WTC11 (cell line): ENCODE measurements around the gene MX1. TPM values are rescaled to one million over a fixed set of nuclear protein-coding genes. Genes with fewer than 3 reads are reported as not detected.

Experiments used
- ATAC-seq: fragments of 200-7000 bp; cut with Tn5 transposase; 2 replicates; pipeline ENCODE4 v1.10.0; 2021; ENCODE audit warnings: mild to moderate bottlenecking, moderate library complexity
- CTCF ChIA-PET: fragments of 300-600 bp; sonication (Branson Sonifier 250); formaldehyde crosslinking; loops from one replicate; lab custom pipeline; 2021; ENCODE audit warnings: antibody characterized with exemption; lab: Charles Lee
- POLR2A ChIA-PET: fragments of 350-600 bp; sonication (Branson Sonifier 250); formaldehyde crosslinking; loops from one replicate; lab custom pipeline; 2021; ENCODE audit warnings: antibody characterized with exemption; lab: Charles Lee
- DNase-seq: peaks from one replicate; pipeline ENCODE4 v3.0.0; 2021; ENCODE audit warnings: low spot score
- H3K27ac Mint-ChIP-seq: 2 replicates; pipeline ENCODE4 v1.8.0; 2021; ENCODE audit warnings: mixed read lengths
- H3K27me3 Mint-ChIP-seq: 2 replicates; pipeline ENCODE4 v1.8.0; 2021; ENCODE audit warnings: low read depth, mild to moderate bottlenecking, moderate library complexity, mixed read lengths
- H3K36me3 Mint-ChIP-seq: 2 replicates; pipeline ENCODE4 v1.8.0; 2021; ENCODE audit warnings: mixed read lengths
- H3K4me1 Mint-ChIP-seq: 2 replicates; pipeline ENCODE4 v1.8.0; 2022; ENCODE audit warnings: mixed read lengths
- H3K4me3 Mint-ChIP-seq: 2 replicates; pipeline ENCODE4 v1.8.0; 2021; ENCODE audit warnings: mild to moderate bottlenecking, moderate library complexity, mixed read lengths
- H3K9me3 Mint-ChIP-seq: 2 replicates; pipeline ENCODE4 v1.8.0; 2021; ENCODE audit warnings: mixed read lengths
- ATF1 ChIP-seq: sonication (generic); formaldehyde crosslinking; IDR thresholded peaks from 2 replicates; pipeline ENCODE4 v1.8.1; 2023; ENCODE audit warnings: mild to moderate bottlenecking, moderate library complexity, missing genetic modification reagents
- E2F4 ChIP-seq: sonication (generic); formaldehyde crosslinking; IDR thresholded peaks from 2 replicates; pipeline ENCODE4 v1.8.1; 2022; ENCODE audit warnings: low read depth, mild to moderate bottlenecking, moderate library complexity, missing genetic modification reagents, borderline replicate concordance
- FOXK1 ChIP-seq: sonication (generic); formaldehyde crosslinking; IDR thresholded peaks from 2 replicates; pipeline ENCODE4 v1.8.0; 2022; ENCODE audit warnings: mild to moderate bottlenecking, moderate library complexity, missing genetic modification reagents
- FOXP1 ChIP-seq: sonication (generic); formaldehyde crosslinking; IDR thresholded peaks from 2 replicates; pipeline ENCODE4 v1.8.0; 2022; ENCODE audit warnings: missing genetic modification reagents, mild to moderate bottlenecking, moderate library complexity, borderline replicate concordance
- IRF1 ChIP-seq: sonication (generic); formaldehyde crosslinking; IDR thresholded peaks from 2 replicates; pipeline ENCODE4 v1.8.0; 2023; ENCODE audit warnings: missing genetic modification reagents
- JUN ChIP-seq: sonication (generic); formaldehyde crosslinking; IDR thresholded peaks from 2 replicates; pipeline ENCODE4 v1.8.0; 2023; ENCODE audit warnings: mild to moderate bottlenecking, missing genetic modification reagents
- KAT7 ChIP-seq: sonication (generic); formaldehyde crosslinking; IDR thresholded peaks from 2 replicates; pipeline ENCODE4 v1.8.1; 2023; ENCODE audit warnings: missing genetic modification reagents, mild to moderate bottlenecking, borderline replicate concordance
- NFATC4 ChIP-seq: fragments of 250-450 bp; sonication (Bioruptor Pico); IDR thresholded peaks from 2 replicates; pipeline ENCODE4 v1.9.0; 2021; ENCODE audit warnings: mild to moderate bottlenecking
- NR2C2 ChIP-seq: sonication (generic); formaldehyde crosslinking; IDR thresholded peaks from 2 replicates; pipeline ENCODE4 v1.8.0; 2022; ENCODE audit warnings: mild to moderate bottlenecking, missing genetic modification reagents
- RELA ChIP-seq: sonication (generic); formaldehyde crosslinking; IDR thresholded peaks from 2 replicates; pipeline ENCODE4 v1.8.1; 2022; ENCODE audit warnings: missing genetic modification reagents, mild to moderate bottlenecking, borderline replicate concordance
- RORB ChIP-seq: fragments of 250-450 bp; sonication (Bioruptor Pico); IDR thresholded peaks from 2 replicates; pipeline ENCODE4 v1.9.0; 2021; ENCODE audit warnings: mild to moderate bottlenecking
- TP53 ChIP-seq: sonication (generic); formaldehyde crosslinking; IDR thresholded peaks from 2 replicates; pipeline ENCODE4 v1.8.1; 2023; ENCODE audit warnings: mild to moderate bottlenecking, missing genetic modification reagents
- USF1 ChIP-seq: sonication (generic); formaldehyde crosslinking; IDR thresholded peaks from 2 replicates; pipeline ENCODE4 v1.8.0; 2022; ENCODE audit warnings: mild to moderate bottlenecking, missing genetic modification reagents
- ZMAT4 ChIP-seq: fragments of 250-450 bp; sonication (Bioruptor Pico); IDR thresholded peaks from 2 replicates; pipeline ENCODE4 v1.9.0; 2021; ENCODE audit warnings: mild to moderate bottlenecking
- ZNF121 ChIP-seq: sonication (generic); formaldehyde crosslinking; IDR thresholded peaks from 2 replicates; pipeline ENCODE4 v1.8.0; 2023; ENCODE audit warnings: missing genetic modification reagents
- ZNF232 ChIP-seq: sonication (generic); formaldehyde crosslinking; IDR thresholded peaks from 2 replicates; pipeline ENCODE4 v1.8.0; 2022; ENCODE audit warnings: mild to moderate bottlenecking, missing genetic modification reagents
- ZNF396 ChIP-seq: fragments of 250-450 bp; sonication (Bioruptor Pico); IDR thresholded peaks from 2 replicates; pipeline ENCODE4 v1.8.0; 2021; ENCODE audit warnings: mild to moderate bottlenecking, moderate library complexity, borderline replicate concordance
- ZNF671 ChIP-seq: fragments of 250-450 bp; sonication (Bioruptor Pico); IDR thresholded peaks from 2 replicates; pipeline ENCODE4 v1.8.0; 2021; ENCODE audit warnings: mild to moderate bottlenecking
- total RNA-seq: library from RNA; stranded (reverse); gene quantifications from 3 replicates; pipeline ENCODE4 v1.2.3, GENCODE V29; 2021
- TF ChIP-seq, protein P1 (sequence below): sonication (generic); formaldehyde crosslinking; IDR thresholded peaks from 2 replicates; pipeline ENCODE4 v1.8.1; 2023; ENCODE audit warnings: mild to moderate bottlenecking, missing genetic modification reagents, moderate library complexity
- TF ChIP-seq, protein P2 (sequence below): sonication (generic); formaldehyde crosslinking; IDR thresholded peaks from 2 replicates; pipeline ENCODE4 v1.8.0; 2022; ENCODE audit warnings: mild to moderate bottlenecking, missing genetic modification reagents

MX1 gene
- total RNA-seq, 1 experiment from 2014 or later: 3.6 TPM

GRCh38 chr21:41478319-41479177, 52.5 kb downstream of the MX1 start:
- DNase-seq (peak; percentile 24), ATAC-seq (peak; percentile 14)
- TF ChIP-seq USF1 (CRISPR knock-in tag): 0 out of 2 replicates have a peak, but pooled peaks have one; percentile 22
- TF ChIP-seq ZNF671: no peak
- no peak for TF ChIP-seq FOXK1
- TF ChIP-seq, protein P1, sequence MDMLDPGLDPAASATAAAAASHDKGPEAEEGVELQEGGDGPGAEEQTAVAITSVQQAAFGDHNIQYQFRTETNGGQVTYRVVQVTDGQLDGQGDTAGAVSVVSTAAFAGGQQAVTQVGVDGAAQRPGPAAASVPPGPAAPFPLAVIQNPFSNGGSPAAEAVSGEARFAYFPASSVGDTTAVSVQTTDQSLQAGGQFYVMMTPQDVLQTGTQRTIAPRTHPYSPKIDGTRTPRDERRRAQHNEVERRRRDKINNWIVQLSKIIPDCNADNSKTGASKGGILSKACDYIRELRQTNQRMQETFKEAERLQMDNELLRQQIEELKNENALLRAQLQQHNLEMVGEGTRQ (CRISPR knock-in tag): peak; percentile 65
- Mint-ChIP-seq H3K36me3 (no peaks in the 10 kb centered on the region), H3K27ac (peak overlapping the region; percentile 94), H3K9me3 (no peaks in the 10 kb centered on the region), H3K27me3 (no peaks in the 10 kb centered on the region), H3K4me1 (peaks cover 46% of the 10 kb centered on the region), H3K4me3 (no peak overlapping the region; the same call in 1 of the 2 replicates)
- CTCF ChIA-PET: interaction anchor here (1.7 to 2.4 kb wide), 3 partner anchors 18 to 195 kb away, joined by 3 to 6 read pairs (median 4); no protein-coding TSS in a partner anchor
- POLR2A ChIA-PET: no interaction called here

GRCh38 chr21:41479686-41480085, 53.6 kb downstream of the MX1 start:
- DNase-seq: no peak
- ChIA-PET POLR2A (no interaction called here), CTCF (interaction anchor here (0.6 to 2.4 kb wide), 4 partner anchors 12 to 196 kb away, joined by 3 to 6 read pairs (median 4); no protein-coding TSS in a partner anchor)
- Mint-ChIP-seq H3K9me3 (no peaks in the 10 kb centered on the region), H3K4me1 (peaks cover 46% of the 10 kb centered on the region), H3K27me3 (no peaks in the 10 kb centered on the region), H3K36me3 (no peaks in the 10 kb centered on the region), H3K4me3 (no peak overlapping the region), H3K27ac (peak overlapping the region; percentile 41; the same call in 1 of the 2 replicates)
- TF ChIP-seq ATF1 (CRISPR knock-in tag): no peak
- no peak for TF ChIP-seq ZMAT4 (CRISPR knock-in tag)
- no peak for TF ChIP-seq KAT7 (CRISPR knock-in tag)
- TF ChIP-seq, protein P2, sequence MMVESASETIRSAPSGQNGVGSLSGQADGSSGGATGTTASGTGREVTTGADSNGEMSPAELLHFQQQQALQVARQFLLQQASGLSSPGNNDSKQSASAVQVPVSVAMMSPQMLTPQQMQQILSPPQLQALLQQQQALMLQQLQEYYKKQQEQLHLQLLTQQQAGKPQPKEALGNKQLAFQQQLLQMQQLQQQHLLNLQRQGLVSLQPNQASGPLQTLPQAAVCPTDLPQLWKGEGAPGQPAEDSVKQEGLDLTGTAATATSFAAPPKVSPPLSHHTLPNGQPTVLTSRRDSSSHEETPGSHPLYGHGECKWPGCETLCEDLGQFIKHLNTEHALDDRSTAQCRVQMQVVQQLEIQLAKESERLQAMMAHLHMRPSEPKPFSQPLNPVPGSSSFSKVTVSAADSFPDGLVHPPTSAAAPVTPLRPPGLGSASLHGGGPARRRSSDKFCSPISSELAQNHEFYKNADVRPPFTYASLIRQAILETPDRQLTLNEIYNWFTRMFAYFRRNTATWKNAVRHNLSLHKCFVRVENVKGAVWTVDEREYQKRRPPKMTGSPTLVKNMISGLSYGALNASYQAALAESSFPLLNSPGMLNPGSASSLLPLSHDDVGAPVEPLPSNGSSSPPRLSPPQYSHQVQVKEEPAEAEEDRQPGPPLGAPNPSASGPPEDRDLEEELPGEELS (CRISPR knock-in tag): no peak
- TF ChIP-seq ZNF121: no peak
- TF ChIP-seq ZNF396 (CRISPR knock-in tag): no peak
- TF ChIP-seq TP53 (CRISPR knock-in tag): no peak
- TF ChIP-seq JUN (CRISPR knock-in tag): no peak
- TF ChIP-seq NR2C2 (CRISPR knock-in tag): no peak
- no peak for TF ChIP-seq NFATC4 (CRISPR knock-in tag)
- TF ChIP-seq, all 79 proteins: peak for 0
- ATAC-seq: no peak

DNA sequence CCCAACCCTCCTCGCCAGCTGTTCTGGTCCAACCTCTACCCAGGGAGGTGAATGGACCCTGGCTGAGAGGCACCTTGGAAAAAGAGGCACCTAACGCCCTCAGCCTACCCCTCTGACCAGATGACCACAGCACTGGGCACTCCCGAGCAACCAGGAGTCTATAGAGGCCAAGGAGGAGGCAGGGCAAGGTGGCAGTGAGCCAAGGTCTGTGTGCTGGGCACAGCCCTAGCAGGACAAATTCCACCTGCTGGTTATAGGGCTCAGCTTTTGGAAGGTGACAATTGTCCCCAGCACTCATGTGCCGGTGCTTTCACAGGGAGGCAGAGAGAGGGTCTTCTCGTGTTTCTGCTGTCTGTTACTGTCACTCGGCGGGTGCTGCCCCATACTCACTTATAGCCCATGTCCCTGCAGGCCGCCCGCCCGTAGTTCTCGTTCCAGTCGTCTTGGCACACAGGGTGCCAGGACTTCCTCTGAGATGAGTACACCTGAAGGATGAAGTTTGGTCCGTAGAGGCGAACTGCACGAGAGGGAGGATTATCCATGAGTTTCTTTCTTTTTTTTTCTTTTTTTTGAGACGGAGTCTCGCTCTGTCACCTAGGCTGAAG, 54.1 kb downstream of the MX1 start:
- no peaks in the 10 kb centered on the region for H3K9me3 Mint-ChIP-seq
- no peaks in the 10 kb centered on the region for H3K36me3 Mint-ChIP-seq
- TF ChIP-seq E2F4 (no peak), FOXP1 (CRISPR knock-in tag) (no peak), USF1 (CRISPR knock-in tag) (no peak), RORB (no peak), TP53 (CRISPR knock-in tag) (no peak), IRF1 (CRISPR knock-in tag) (no peak), ZNF232 (CRISPR knock-in tag) (no peak), KAT7 (CRISPR knock-in tag) (no peak), RELA (CRISPR knock-in tag) (no peak)
- no peak overlapping the region for H3K4me3 Mint-ChIP-seq
- ATAC-seq (no peak), DNase-seq (no peak)
- peaks cover 46% of the 10 kb centered on the region for H3K4me1 Mint-ChIP-seq
- POLR2A ChIA-PET: no interaction called here
- CTCF ChIA-PET: interaction anchor here (1.7 to 2.4 kb wide), 2 partner anchors 20 to 197 kb away, joined by 3 to 6 read pairs; no protein-coding TSS in a partner anchor
- no peaks in the 10 kb centered on the region for H3K27me3 Mint-ChIP-seq
- H3K27ac Mint-ChIP-seq: peak overlapping the region; percentile 41; the same call in 1 of the 2 replicates
